GM21526 (cell line): ENCODE results near the gene AKR1A1.
"Not testable (repeated sequence)": the region's sequence is repeated elsewhere in the genome, so short reads cannot be mapped to it uniquely, and the experiment has no call there.

Experiments
- ATAC-seq: cut with Tn5 transposase; IDR thresholded peaks from one replicate; pipeline ENCODE4 v1.9.1; 2021; ENCODE audit warnings: moderate library complexity; ENCODE audit not compliant: unreplicated experiment, low FRiP score

The AKR1A1 gene

GRCh38 chr1:45522324-45523104, 28.1 kb upstream of the AKR1A1 start:
- ATAC-seq = no peak

GRCh38 chr1:45523516-45523915, 27.1 kb upstream of the AKR1A1 start:
- ATAC-seq = not testable (repeated sequence)

GRCh38 chr1:45523975-45524374, 26.7 kb upstream of the AKR1A1 start:
- not testable (repeated sequence) for ATAC-seq

GRCh38 chr1:45526135-45526644, 24.4 kb upstream of the AKR1A1 start:
- ATAC-seq = no peak

GRCh38 chr1:45530632-45531135, 19.9 kb upstream of the AKR1A1 start:
- no peak for ATAC-seq

- no peak for ATAC-seq
These were observed 18.8 kb upstream of the AKR1A1 start for GRCh38 chr1:45531873-45532272.

GRCh38 chr1:45535988-45536766, 14.4 kb upstream of the AKR1A1 start:
- ATAC-seq = no peak

GRCh38 chr1:45536886-45537285, 13.7 kb upstream of the AKR1A1 start:
- ATAC-seq = no peak

GRCh38 chr1:45541193-45541592, 9.4 kb upstream of the AKR1A1 start:
- no peak for ATAC-seq

- no peak for ATAC-seq
These were observed 8.0 kb upstream of the AKR1A1 start for GRCh38 chr1:45542591-45542990.

- ATAC-seq = no peak
These were observed 6.8 kb upstream of the AKR1A1 start for GRCh38 chr1:45543581-45544417.

- no peak for ATAC-seq
These were observed 6.1 kb upstream of the AKR1A1 start for GRCh38 chr1:45544530-45544929.

GRCh38 chr1:45545019-45545493, 5.6 kb upstream of the AKR1A1 start:
- ATAC-seq = no peak

- no peak for ATAC-seq
These were observed 4.9 kb upstream of the AKR1A1 start for GRCh38 chr1:45545553-45546310.

GRCh38 chr1:45551684-45552083, 1.1 kb downstream of the AKR1A1 start:
- ATAC-seq = no peak

- ATAC-seq = no peak
These were observed 1.7 kb downstream of the AKR1A1 start for GRCh38 chr1:45552331-45552730.

- ATAC-seq = no peak
These were observed 3.6 kb downstream of the AKR1A1 start for GRCh38 chr1:45554198-45554597.

GRCh38 chr1:45557422-45557944, 6.9 kb downstream of the AKR1A1 start:
- ATAC-seq = no peak

- ATAC-seq = no peak
These were observed 13.2 kb downstream of the AKR1A1 start for GRCh38 chr1:45563843-45564242.
